GM21390 (cell line): ENCODE results near the gene URI1.

Experiments
- ATAC-seq: cut with Tn5 transposase; IDR thresholded peaks from one replicate; pipeline ENCODE4 v1.9.1; 2021; ENCODE audit not compliant: unreplicated experiment

Gene URI1

DNA sequence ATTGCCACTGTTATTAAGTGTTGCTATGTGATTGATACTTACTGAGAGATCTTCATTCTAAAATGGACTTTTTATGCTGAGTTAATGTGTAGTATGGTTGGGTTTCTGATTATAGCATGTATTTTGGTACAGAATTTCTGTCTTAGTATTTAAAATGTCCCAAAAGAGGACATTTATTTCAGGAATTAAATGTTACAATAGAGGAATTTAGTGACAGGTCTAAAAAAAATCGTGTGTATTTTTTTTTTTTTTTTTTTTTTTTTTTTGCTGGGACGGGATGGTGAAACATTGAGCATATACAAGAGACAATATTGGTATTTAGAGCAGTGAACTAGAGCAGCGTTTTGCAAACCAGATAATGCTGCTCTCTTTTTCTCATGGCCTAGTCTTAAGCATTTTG lies 27.9 kb downstream of the URI1 start:
- no peak for ATAC-seq

DNA sequence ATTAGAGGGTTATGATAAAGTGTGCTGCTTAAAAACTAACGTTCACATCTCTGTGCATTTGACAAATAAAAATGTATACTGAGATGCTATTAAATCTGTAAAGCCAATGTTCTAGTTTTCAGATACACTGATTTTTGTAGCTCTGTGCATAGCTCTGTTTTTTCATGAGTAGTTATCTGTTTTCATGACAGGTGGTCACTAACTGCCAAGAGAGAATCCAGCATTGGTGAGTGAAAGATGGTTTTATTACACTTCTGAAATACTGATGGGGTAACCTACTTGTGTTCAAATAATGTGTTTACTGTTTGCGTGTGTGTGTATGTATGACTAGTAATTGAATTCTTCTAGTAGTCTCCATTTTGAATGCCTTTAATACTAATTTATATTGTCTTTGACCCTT lies 29.0 kb downstream of the URI1 start:
- no peak for ATAC-seq

DNA sequence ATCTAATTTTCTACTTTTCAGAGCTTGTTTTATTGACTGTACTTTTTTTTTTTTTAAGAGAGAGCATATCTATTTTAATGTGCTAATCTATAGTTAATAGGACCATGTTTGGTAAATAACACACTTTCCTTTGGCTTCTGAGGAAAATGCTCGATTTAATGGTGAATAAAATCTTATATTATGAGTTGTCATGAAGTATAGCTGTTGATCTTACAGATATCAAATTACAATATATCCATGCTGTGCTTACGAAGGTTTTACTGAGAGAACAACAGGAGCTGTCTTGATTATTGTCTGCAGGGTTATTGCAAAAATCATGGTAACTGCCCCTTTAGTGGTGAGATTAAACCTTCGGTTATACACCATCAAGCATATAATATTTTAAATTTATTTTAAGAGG lies 29.6 kb downstream of the URI1 start:
- no peak for ATAC-seq

DNA sequence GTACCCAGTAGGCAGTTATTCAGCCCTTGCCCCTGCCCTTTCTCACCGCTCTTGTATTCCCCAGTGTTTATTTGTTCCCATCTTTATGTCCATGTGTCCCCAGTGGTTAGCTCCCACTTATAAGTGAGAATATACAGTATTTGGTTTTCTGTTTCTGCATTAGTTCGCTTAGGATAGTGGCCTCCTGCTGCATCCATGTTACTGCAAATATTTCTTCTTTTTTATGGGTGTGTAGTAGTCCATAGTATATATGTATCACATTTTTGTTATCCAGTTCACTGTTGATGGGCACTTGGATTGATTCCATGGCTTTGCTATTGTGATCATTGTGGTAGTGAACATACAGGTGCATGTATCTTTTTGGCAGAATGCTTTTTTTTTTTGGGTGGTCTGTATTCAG lies 32.7 kb downstream of the URI1 start:
- no peak for ATAC-seq

DNA sequence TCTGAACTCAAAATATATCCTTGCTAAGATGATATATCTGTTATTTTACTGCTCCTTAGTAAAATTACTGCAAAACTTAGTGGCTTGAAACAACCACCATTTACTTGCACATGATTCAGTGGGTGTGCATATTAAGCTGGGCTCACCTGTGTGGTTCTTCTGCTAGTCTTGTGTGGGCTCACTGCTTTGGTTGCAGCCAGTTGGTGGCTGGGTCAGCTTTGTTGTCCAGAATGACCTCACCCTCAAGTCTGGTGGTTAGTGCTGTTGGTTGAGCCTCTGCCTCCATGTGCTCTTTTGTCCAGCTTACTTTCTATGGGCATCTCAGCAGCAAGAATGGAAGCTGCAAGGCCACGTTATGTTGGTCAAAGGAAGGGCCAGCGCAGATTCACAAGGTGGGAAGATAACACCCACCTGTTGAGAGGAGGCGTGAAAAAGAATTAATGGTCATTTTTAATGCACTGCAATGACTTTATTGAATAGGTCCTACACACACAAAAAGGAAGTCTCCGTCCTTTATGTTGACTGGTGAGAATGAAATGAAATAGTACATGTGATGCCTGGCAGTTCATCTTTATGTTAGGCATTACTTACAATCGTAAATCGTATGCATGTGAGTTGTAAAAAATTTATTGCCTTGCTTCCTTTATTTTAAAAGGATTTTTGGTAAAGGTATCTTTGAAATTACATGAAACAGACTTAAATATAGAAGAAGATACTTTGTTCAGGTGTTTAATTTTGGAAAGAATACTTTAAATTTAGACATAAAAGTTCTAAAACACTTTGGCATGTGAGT lies 34.3 kb downstream of the URI1 start:
- no peak for ATAC-seq

DNA sequence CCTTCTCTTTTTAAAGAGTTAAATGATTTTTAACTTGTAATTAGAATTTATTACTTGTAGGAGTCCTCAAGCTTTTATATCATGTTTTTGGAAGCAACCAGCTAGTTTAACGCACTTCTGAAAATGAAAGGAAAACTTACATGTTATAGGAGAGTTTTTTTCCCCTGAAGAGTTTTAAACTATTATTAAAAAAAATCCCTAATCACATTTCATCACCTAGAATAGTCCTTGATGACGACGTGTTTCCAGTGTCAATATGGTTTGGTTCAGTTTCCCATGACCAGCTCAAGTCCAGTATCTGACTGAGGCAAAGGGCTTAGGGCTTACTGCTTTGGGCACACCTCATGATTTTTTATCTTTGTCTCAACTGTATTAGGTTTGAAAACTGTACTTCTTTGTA lies 36.0 kb downstream of the URI1 start:
- ATAC-seq: no peak

DNA sequence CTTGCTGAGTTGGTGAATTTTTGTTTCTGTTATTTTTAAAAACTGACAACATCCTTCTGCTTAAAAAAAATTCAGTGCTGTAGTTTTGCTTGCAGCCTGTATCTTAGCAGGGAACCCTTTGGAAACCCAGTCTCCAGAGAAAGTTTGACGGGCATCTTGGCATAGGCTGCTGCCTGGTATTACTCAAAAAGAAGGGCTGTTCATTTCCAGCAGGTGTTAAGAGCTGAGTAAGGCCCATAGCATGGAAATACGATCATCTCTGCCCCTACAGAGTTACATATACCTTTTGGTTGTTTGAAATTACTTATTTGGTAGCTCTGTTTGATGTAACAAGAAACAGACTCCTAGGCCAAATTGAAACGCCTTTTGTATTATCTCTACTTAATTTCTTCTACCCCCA lies 41.5 kb downstream of the URI1 start:
- no peak for ATAC-seq

DNA sequence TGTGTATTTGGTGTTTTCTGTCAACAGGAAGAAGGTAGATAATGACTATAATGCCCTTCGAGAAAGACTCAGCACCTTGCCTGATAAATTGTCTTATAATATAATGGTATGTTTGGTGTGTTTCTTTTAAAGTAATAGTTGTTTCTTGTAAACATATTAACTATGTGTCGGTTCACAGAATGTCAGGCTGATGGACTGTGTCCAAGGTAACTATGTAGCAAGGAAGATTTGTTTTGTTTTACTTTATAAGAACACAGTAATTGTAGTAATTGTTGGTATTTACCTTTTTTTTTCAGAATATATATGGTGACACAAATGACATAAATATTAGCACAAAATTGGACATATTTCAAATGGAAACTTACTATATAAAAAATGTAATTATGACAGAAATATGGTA lies 43.2 kb downstream of the URI1 start:
- no peak for ATAC-seq

DNA sequence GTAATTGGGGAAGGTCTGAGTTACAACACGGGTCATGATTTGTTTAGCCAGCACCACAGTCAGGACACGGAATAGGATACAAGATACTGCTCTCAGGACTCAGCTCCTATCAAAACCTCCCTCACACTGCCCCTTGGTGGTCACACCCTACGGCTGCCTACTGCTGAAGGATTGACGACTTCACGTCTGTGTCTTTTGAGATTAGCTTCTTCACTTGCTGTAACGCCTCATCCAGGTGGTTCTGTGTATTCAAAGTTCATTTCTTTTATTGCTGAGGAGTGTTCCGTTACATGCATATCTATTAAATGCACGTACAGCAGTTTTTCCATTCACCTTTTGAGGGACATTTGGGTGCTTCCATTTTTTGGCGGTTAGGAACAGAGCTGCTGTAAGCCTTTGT lies 46.3 kb downstream of the URI1 start:
- ATAC-seq: no peak

DNA sequence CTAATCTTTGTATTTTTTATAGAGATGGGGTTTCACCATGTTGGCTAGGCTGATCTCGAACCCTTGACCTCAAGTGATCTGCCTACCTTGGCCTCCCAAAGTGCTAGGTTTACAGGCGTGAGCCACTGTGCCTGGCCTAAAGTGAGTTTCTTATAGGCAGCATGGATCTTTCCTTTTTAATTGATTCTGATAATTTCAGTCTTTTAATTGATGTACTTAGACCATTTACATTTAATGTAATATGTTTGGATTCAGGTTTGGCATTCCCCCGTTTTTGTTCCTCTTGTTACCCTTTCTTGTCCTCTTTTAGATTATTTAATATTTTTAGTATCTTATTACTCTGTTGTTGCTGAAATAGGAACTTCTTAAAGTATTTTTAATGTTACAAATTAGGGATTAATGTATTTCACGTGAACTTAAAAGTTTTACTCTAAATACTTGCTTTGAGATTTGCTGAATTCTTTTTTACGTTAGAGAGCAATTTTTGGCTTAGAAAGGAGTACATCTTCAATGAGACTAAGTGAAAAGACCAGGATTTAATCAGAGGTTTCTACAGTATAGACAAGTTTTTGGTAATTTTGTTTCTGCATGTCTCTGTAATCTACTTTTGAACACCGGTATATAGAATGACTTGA lies 50.3 kb downstream of the URI1 start:
- no peak for ATAC-seq

DNA sequence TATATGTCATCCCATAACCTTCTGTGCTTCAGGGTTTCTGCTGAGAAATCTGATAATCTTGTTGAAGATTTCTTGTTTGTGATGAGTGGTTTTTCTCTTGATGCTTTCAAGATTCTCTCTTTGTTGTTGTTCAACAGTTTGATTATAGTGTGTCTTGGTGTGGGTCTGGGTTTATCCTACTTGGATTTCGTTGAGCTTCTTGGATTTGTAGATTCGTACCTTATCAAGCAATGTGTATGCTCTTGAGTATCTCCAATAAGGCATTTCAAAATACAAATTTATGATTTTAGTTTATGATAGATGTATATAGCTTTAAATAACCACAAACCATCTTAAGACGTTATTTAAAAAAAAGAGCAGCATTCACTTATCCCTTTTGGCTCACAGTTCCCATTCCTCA lies 57.5 kb downstream of the URI1 start:
- ATAC-seq: no peak

DNA sequence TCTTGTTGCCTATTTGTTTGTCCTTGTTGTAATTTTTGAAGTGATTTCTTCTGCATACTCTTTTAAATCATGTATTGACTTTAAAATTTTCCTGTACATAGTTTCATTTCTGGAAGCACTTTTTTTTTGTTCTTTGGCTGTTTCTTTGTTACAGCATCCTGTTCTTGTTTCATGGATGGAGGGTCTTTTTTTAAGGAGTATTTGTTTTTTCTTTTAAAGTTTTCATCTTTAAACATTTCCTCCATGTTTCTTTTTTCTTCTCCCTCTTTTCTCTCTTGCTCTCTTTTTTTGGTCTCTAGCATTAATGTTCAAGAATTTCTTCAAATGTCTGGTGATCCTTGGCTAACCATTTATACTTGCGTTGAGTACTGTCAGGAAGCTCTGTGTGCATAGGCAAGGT lies 58.8 kb downstream of the URI1 start:
- ATAC-seq: no peak

DNA sequence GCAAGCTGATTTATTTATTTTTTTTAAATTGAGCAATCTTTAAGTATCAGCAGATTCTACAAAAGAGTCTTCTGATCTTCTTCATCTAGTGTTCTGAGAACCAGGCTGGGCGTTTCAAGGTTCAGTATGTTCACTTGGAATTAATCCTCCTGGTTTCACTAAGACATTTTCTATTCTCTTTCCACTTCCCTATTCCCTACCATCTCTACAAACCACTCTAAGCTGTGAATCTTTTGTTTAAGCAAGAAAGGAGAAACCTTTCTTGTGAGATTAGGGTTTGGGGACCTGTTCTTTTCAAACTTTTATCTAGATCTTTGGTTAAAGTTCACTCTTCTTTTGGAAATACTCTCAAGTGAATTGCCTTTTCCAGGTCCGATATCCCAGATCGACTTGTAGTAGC lies 59.3 kb downstream of the URI1 start:
- ATAC-seq: no peak

DNA sequence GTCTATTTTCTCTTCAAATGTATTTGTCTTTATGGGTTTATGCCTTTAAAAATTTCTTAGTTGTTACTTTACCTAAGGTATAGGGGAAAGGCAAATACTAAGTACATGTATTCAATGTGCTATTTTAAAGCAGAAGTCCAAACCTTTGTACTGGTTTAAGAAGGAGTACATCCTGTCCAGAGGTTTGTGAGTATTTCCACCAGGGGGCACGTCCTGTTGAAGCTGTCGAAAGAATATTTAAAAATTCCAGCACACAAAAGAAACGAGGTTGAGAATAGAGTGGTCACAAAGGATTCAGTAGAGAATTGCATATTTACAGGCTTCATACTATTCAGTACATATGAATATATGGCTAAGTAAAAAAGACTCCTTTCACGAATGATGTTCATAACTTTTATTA lies 59.8 kb downstream of the URI1 start:
- ATAC-seq: no peak

DNA sequence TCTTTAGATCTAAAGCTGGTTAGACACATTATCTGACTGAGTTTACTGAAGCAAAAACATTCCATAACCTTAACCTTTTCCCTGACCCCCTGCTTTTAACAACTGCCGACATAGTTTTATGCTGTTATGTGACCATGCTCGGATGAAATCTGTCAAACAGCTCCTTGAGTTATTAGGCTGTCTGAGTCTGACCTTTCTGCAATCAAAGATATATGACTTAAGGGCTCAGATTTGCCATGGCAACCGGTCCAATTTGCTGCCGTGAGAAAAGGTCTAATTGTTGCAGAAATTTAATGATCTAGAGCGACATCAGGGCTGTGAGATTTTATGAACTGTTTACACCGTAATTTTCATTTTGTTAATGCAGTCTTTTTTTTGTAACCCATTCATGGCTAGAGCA lies 61.8 kb downstream of the URI1 start:
- ATAC-seq: no peak

DNA sequence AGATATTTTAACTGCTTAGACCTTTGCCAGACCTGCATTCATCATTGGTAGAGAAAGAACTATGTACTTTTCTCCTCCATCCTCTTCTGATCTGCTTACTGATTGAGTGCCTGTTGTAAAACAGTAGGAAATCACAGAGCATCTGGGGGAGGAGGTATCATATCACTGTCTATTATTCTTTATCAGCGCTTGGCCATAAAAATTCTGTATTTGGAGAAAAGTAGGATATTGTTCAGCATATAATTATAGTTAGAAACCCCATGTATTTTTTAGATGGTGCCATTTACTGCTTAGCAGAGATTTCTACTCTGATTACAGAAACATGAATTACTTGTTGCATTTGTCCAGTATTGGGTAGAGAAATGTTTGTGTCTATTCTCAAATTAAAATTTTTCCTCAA lies 62.4 kb downstream of the URI1 start:
- ATAC-seq: no peak

DNA sequence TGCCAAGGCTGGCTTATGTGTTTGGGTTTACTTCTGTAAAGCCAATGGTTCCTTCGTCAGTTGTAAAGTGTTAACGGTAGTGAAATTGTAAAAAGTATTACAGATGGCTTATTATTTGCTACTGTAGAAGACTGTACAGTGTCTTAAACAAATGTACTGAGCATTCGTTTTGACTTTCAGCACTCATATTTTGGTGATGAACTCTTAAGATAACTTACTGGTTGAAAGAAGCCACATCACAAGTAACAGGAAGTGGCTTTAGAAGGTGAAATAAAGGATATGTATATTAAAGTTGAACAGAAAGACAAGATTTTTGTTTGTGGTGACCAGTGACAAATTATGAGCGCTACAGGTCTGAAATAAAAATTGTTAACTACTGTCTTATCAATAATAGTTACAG lies 64.2 kb downstream of the URI1 start:
- no peak for ATAC-seq

DNA sequence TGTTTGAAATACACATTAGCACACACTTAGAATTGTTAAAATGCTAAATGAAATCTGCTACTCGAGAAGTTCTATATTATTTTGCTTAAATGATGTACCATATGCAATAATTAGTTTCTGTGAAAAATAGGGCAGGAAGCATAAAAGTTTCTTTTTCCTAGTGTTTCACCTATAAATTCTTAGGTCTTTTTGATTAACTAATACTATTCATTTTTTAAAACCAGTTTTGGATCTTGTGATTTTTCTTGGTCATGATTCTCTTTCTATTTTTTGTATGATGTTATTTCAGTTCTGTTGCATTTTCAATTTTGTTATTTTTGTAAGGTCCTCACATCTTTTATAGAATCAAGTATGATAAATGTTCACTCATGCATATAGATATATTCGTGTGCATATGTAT lies 66.1 kb downstream of the URI1 start:
- no peak for ATAC-seq

DNA sequence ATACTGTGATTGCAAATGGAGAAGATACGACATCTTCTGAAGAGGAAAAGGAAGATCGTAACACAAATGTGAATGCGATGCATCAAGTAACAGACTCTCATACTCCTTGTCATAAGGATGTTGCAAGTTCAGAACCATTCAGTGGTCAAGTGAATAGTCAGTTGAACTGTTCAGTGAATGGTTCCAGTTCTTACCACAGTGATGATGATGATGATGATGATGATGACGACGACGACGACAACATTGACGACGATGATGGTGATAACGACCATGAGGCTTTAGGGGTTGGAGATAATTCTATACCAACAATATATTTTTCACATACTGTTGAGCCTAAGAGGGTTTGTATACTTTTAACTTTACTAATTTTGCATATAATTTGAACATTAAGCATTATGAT lies 67.0 kb downstream of the URI1 start:
- ATAC-seq: no peak

DNA sequence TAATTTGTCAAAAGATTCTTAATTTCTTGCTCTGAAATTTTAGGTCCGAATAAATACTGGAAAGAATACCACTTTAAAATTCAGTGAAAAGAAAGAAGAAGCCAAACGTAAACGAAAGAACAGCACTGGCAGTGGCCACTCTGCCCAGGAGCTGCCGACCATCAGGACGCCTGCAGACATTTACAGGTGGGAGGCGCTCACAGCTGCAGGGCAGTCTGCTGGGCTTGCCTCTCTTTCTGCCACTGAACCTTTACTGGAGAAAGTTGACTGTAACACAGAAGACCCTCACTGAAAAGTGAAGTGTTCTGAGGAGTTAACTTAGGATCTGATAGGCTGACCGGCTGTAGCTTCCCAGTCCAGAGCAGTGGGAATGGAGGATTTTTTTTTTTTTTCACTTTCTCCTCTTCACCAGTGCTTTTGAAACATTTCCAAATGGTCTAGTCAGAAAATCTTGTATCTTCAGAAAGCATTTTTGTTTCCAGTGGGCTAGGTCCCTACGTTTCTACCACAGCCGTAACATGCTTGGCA lies 69.1 kb downstream of the URI1 start:
- ATAC-seq: no peak

DNA sequence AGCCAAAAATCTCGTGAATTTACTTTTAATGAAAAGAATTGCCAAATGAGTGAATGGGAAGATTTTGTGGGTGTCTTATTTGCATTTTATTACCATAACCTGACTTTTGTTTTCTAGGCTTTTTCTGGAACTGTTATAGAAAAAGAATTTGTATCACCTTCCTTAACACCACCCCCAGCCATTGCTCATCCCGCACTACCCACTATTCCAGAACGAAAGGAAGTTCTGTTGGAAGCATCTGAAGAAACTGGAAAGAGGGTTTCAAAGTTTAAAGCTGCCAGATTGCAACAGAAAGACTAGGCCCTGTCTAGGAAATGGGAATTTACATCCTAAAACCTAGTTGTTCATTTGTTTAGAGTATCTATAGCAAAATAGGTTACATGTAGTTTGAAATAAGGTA lies 72.7 kb downstream of the URI1 start:
- no peak for ATAC-seq

DNA sequence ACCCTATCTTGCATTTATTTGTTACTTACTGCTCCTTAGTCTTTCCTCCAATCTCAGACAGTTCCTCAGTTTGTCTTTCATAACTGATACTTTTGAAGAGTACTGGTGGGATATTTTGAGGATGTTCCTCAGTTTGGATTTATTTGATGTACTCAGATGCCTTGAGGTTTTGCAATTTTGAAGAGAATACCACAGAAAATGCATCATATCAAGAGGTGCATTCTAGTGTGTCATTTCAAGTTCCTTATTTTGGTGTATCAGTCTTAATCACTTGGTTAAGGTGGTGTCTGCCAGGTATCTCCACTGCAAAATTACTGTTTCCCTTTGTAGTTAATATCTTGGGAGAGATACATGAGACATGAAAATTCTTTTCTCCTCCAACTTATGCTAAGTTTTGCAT lies 75.1 kb downstream of the URI1 start:
- no peak for ATAC-seq

DNA sequence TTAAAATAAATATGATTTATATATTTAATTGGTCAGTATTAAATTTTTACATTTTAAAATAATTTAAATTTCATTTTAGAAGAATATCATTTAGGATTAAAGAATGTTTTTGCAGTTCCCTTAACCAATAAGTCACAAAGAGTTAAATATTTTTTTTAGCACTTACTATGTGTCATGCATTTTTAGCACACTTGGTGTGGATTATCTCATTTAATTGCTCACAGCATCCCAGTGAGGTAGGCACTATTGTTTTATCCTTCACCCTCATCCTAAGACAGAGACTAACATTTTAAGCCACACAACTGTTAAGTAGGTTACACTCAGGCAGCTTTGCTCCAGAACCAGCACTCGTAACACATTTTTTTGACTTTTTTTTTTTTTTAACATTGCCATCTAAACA lies 78.2 kb downstream of the URI1 start:
- no peak for ATAC-seq
